GM12878 (cell line): Measurements from ENCODE around the gene PEX11B. TPM values are rescaled to one million over a fixed set of nuclear protein-coding genes. Genes with fewer than 3 reads are reported as not detected.
A peak's percentile ranks its signal among the peaks of the same experiment; 100 is the strongest.

Experiments
- ATAC-seq: fragments of 200-7000 bp; cut with Tn5 transposase; 3 replicates; pipeline ENCODE4 v1.9.1; 2020; ENCODE audit warnings: mild to moderate bottlenecking, moderate library complexity
- BruUV-seq: library from RNA; stranded (reverse); fragments of 400-500 nt; replicated peaks from 2 replicates; lab custom pipeline; 2021; lab: Mats Ljungman, UMichigan
- CTCF ChIA-PET: fragments of 300-600 bp; sonication (Branson Sonifier 250); formaldehyde crosslinking; extraction: SDS; loops from one replicate; lab custom pipeline; 2021; ENCODE audit warnings: inconsistent platforms; lab: Yijun Ruan, JAX
- POLR2A ChIA-PET: fragments of 350-600 bp; formaldehyde crosslinking; extraction: SDS; loops from one replicate; lab custom pipeline; 2021; ENCODE audit warnings: inconsistent platforms; lab: Charles Lee
- RAD21 ChIA-PET: fragments of 300-600 bp; sonication (Branson Sonifier 250); formaldehyde crosslinking; loops from one replicate; lab custom pipeline; 2023; ENCODE audit warnings: antibody characterized with exemption; ENCODE audit not compliant: unreplicated experiment; lab: Charles Lee
- SMC1A ChIA-PET: fragments of 300-600 bp; sonication (Branson Sonifier 250); formaldehyde crosslinking; loops from one replicate; lab custom pipeline; 2023; ENCODE audit not compliant: unreplicated experiment, uncharacterized antibody; lab: Charles Lee
- DNase-seq: peaks from one replicate; pipeline ENCODE4 v3.0.0-alpha.2; 2011; ENCODE audit warnings: low read depth, low spot score
- FAIRE-seq: peaks from 3 replicates; lab custom pipeline; 2011; peaks lifted over from hg19 to GRCh38; lab: Jason Lieb, UNC
- H2AFZ ChIP-seq: 2 replicates; pipeline ENCODE4 v1.6.0; 2011; ENCODE audit warnings: low read depth, low read length, control low read depth; ENCODE audit not compliant: control insufficient read depth
- H3K27ac ChIP-seq: 2 replicates; pipeline ENCODE4 v1.5.1; 2011; ENCODE audit warnings: control low read depth; ENCODE audit not compliant: control insufficient read depth, insufficient read depth
- H3K27me3 ChIP-seq, 2 experiments: replicated peaks in 1 of 2; 2 replicates each; pipeline versions ENCODE4 v1.6.0 to v1.6.1; 2011; ENCODE audit warnings: low read length in 1 of 2; ENCODE audit not compliant: control insufficient read depth in 2 of 2, insufficient read depth in 2 of 2
- H3K36me3 ChIP-seq, 2 experiments: 2 replicates each; pipeline ENCODE4 v1.5.1; 2011; ENCODE audit warnings: low read length in 1 of 2; ENCODE audit not compliant: control insufficient read depth in 2 of 2, insufficient read depth in 2 of 2
- H3K4me1 ChIP-seq: 2 replicates; pipeline ENCODE4 v1.6.1; 2011; ENCODE audit warnings: mild to moderate bottlenecking, low read length, moderate library complexity, mixed read lengths; ENCODE audit not compliant: control insufficient read depth, insufficient read depth
- H3K4me2 ChIP-seq: 2 replicates; pipeline ENCODE4 v1.6.0; 2011; ENCODE audit warnings: control low read depth; ENCODE audit not compliant: control insufficient read depth, insufficient read depth
- H3K4me3 ChIP-seq: fragments of 200-600 bp; sonication (generic); 2 replicates; pipeline ENCODE4 v1.5.1; 2016
- H3K79me2 ChIP-seq: 2 replicates; pipeline ENCODE4 v1.6.0; 2011; ENCODE audit warnings: low read length; ENCODE audit not compliant: control insufficient read depth, insufficient read depth
- H3K9ac ChIP-seq: 2 replicates; pipeline ENCODE4 v1.8.0; 2011; ENCODE audit warnings: low read length, control low read depth, mixed read lengths; ENCODE audit not compliant: control insufficient read depth, insufficient read depth
- H3K9me3 ChIP-seq: replicated peaks from 3 replicates; pipeline ENCODE4 v1.5.1; 2011; ENCODE audit warnings: mild to moderate bottlenecking, low read length; ENCODE audit not compliant: control insufficient read depth, insufficient read depth
- H4K20me1 ChIP-seq: 2 replicates; pipeline ENCODE4 v1.6.0; 2011; ENCODE audit not compliant: control insufficient read depth, insufficient read depth
- ASH2L ChIP-seq: fragments of 300-600, 200-600 bp; sonication (generic); IDR thresholded peaks from 2 replicates; pipeline ENCODE4 v1.6.1; 2017; ENCODE audit warnings: low read depth, mild to moderate bottlenecking, borderline replicate concordance
- CBFB ChIP-seq: IDR thresholded peaks from 2 replicates; pipeline ENCODE4 v1.6.1; 2016; ENCODE audit warnings: antibody characterized with exemption, low read depth
- GABPA ChIP-seq: IDR thresholded peaks from 2 replicates; pipeline ENCODE4 v1.6.1; 2014; ENCODE audit warnings: antibody characterized with exemption, low read depth, mild to moderate bottlenecking, inconsistent platforms
- NFYB ChIP-seq: IDR thresholded peaks from 2 replicates; pipeline ENCODE4 v1.6.1; 2011; ENCODE audit warnings: low read depth, mild to moderate bottlenecking, low read length, improper control_type of control experiment, moderate library complexity; ENCODE audit not compliant: insufficient read depth
- NKRF ChIP-seq: fragments of 450-650 bp; conservative IDR thresholded peaks from 2 replicates; pipeline ENCODE4 v1.6.1; 2017; ENCODE audit warnings: mild to moderate bottlenecking, moderate library complexity
- NR2F1 ChIP-seq: fragments of 450-650 bp; conservative IDR thresholded peaks from 2 replicates; pipeline ENCODE4 v1.6.1; 2017; ENCODE audit warnings: mild to moderate bottlenecking
- RBBP5 ChIP-seq: fragments of 200-600 bp; sonication (generic); conservative IDR thresholded peaks from 2 replicates; pipeline ENCODE4 v1.6.1; 2016
- WGBS: methylation state at CpG from one replicate; pipeline ENCODE4 v1.1.6; 2016; ENCODE audit warnings: low lambda C conversion rate; ENCODE audit not compliant: insufficient replicate concordance, insufficient coverage; ENCODE audit errors: missing lambda C conversion rate; 5-methylcytosine and 5-hydroxymethylcytosine counted together
- in situ Hi-C: fragments of 300-500 bp; cut with MboI; formaldehyde crosslinking; loops from 9 replicates; pipeline ENCODE4 v1.14.3; 2018; ENCODE audit warnings: mixed read lengths
- intact Hi-C: fragments of 100-400 bp; cut with micrococcal nuclease; formaldehyde crosslinking; loops from one replicate; pipeline ENCODE4 v1.14.2; 2022; ENCODE audit not compliant: unreplicated experiment
- polyA plus RNA-seq, 11 experiments: library from polyadenylated mRNA; depleted of rRNA in 4 of 11; unstranded in 6 of 11; stranded (reverse) in 5 of 11; fragments of >200 nt; fragmentation: Nextera tagmentation in 4 of 11; fragmentation: Illumina TruSeq in 1 of 11; extraction: Ambion mirVana in 4 of 11; extraction: Trizol in 1 of 11; gene quantifications; 1 replicate in 1 of 11; 2 replicates in 10 of 11; pipeline versions ENCODE4 v1.2.1 to v1.2.3, GENCODE V29; 2011 to 2016; ENCODE audit warnings: inconsistent platforms in 2 of 11, missing spikeins in 2 of 11, low read depth in 1 of 11
- total RNA-seq, 4 experiments: library from RNA; depleted of rRNA in 3 of 4; stranded (reverse); fragments of >200 nt in 3 of 4; fragmentation: Illumina TruSeq in 1 of 4; extraction: Trizol in 1 of 4; gene quantifications; 2 replicates each; pipeline versions ENCODE4 v1.2.1 to v1.2.3, GENCODE V29; 2013 to 2021

Gene PEX11B
- total and polyA plus RNA-seq, 10 of the 15 experiments (the other 5 are each of a cell fraction or from before 2014, with no cell fraction given): 24.9 to 129 (median 40.7) TPM

GRCh38 chr1:145901312-145902021, 17.1 kb downstream of the PEX11B start:
- H3K9me3 ChIP-seq: no peaks in the 10 kb centered on the region
- H2AFZ ChIP-seq: no peak overlapping the region
- TF ChIP-seq GABPA (no peak), RBBP5 (no peak), NR2F1 (peak; percentile 20; the same call in 1 of the 2 replicates)
- WGBS: 72% methylated on average over 12 of the region's 12 CpGs
- H3K36me3 ChIP-seq: no peaks in the 10 kb centered on the region
- CTCF ChIA-PET: no interaction called here
- H3K4me2 ChIP-seq: no peak overlapping the region
- no peak for FAIRE-seq
- no peak overlapping the region for H3K9ac ChIP-seq
- no peaks in the 10 kb centered on the region for H3K79me2 ChIP-seq
- SMC1A ChIA-PET: no interaction called here
- H3K27me3 ChIP-seq: no peaks in the 10 kb centered on the region
- in situ Hi-C loops (no loop called here), intact Hi-C loops (no loop called here)
- BruUV-seq: no TSS peak
- no peak overlapping the region for H3K27ac ChIP-seq
- POLR2A ChIA-PET: no interaction called here
- RAD21 ChIA-PET: no interaction called here
- DNase-seq: no peak
- H3K4me3 ChIP-seq: no peak overlapping the region
- H4K20me1 ChIP-seq: no peaks in the 10 kb centered on the region
- ATAC-seq: 0 out of 3 replicates have a peak, but pooled peaks have one; percentile 21
- no peaks in the 10 kb centered on the region for H3K4me1 ChIP-seq

- H2AFZ ChIP-seq: no peak overlapping the region
- no peak for DNase-seq
- RAD21 ChIA-PET: no interaction called here
- in situ Hi-C loops (loop anchor here (5.0 kb wide), 1 partner anchor 114 kb away; no protein-coding TSS in a partner anchor), intact Hi-C loops (no loop called here)
- no peak for FAIRE-seq
- H3K79me2 ChIP-seq: no peaks in the 10 kb centered on the region
- TF ChIP-seq NKRF (no peak), NFYB (no peak), ASH2L (no peak), CBFB (no peak)
- no TSS peak for BruUV-seq
- no peak overlapping the region for H3K4me3 ChIP-seq
- no peaks in the 10 kb centered on the region for H3K9me3 ChIP-seq
- H3K4me2 ChIP-seq: no peak overlapping the region
- no peak overlapping the region for H3K27ac ChIP-seq
- no peaks in the 10 kb centered on the region for H3K36me3 ChIP-seq
- SMC1A ChIA-PET: interaction anchor here (1.2 to 1.5 kb wide), 2 partner anchors 10 to 40 kb away, joined by 3 to 5 read pairs; partner anchors contain the start of gene PIAS3
- no peaks in the 10 kb centered on the region for H3K27me3 ChIP-seq
- no peak for ATAC-seq
- no peaks in the 10 kb centered on the region for H4K20me1 ChIP-seq
- 97% methylated on average over 5 of the region's 5 CpGs for WGBS
- CTCF ChIA-PET: interaction anchor here (0.7 to 1.5 kb wide), 3 partner anchors 9 to 78 kb away, joined by 3 to 4 read pairs (median 3); no protein-coding TSS in a partner anchor
- no peak overlapping the region for H3K9ac ChIP-seq
- H3K4me1 ChIP-seq: no peaks in the 10 kb centered on the region
- POLR2A ChIA-PET: no interaction called here
Observed at GRCh38 chr1:145898756-145899155, 19.8 kb downstream of the PEX11B start.
